ENCODE data around the gene GLTP.
"Not testable (repeated sequence)": the region's sequence is repeated elsewhere in the genome, so short reads cannot be mapped to it uniquely, and the experiment has no call there.

GLTP gene

DNA sequence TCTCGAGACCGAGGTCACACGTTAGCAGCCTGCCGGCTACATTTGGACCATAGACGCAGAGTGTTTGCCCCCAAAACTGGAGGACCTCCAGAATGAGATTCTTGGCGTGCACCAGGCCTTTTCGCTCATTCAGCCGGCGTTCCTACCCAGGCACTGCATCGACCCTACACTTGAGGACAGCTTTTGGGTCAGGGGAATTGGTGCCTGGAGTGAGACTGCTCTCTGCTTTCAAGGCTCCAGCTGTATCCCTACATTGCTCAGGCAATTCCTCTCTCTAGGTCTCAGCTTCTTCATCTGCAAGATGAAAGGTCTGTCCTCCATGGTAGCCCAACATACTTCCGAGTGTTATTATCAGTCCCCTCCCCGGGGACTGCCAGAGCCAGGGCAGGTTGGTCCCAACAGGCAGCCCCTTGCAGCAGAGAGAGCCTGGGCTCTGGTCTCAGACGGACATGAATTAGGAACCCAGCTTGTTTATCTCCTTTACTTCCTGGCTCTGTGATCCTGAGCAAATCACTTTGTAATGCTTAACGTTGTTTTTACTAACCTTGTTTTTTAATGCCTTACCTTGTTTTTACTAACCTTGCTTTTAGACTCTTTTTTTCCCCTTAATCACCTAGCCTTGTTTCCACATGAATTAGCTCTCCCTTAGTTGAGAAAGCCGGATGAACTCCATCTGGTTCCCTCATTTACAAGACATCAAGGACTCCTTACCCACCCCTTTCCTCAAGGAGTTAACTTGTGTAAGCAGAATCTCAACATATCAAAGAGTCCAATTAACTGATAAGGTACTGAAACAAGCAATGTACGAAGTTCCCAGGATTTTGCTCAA lies 20.6 kb upstream of the GLTP start:
- DNase-seq, result no peak

DNA sequence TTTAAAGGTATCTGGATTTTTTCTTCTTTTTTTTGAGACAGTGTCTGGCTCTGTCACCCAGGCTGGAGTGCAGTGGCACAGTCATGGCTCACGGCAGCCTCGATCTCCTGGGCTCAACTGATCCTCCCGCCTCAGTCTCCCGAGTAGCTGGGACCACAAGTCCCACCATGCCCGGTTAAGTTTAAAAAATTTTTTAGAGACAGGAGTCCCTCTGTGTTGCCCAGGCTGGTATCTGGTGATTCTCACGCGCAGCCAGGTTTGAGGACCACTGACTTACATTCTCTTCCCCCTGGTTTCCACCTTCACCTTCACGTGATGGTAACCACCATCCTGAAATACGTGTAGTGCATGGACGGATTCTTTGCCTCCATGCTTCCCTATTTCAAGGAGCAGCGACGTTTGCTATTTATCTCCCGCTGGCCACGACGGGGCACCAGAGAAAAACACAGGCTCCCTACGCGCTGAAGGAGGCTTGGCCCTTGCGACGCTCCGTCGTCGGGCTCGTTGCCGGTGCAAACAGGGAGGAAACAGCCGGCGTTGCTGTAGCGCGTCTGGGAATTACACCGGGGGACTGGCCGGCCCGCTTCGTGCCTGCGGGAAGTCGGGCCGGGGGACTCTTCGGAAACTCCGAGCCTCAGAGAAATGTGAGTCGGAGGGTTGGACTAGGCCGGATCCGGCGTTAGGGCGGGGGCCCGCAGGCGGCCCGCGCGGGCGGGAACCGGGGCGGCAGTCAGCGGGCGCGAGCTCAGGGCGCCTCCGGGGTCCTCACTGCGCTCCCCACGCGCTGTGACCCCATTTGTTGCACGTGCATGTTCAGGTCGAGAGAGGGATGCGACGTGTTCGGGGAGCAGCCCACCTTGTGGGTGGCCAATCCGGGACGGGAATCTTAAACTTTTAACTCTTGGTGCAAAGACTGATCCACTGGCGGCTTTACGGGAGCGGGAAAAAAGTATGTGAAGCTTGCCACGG lies 19.7 kb upstream of the GLTP start, which contains the start of gene TCHP:
Gene TCHP, plus strand, starts transcription at position 492 of the 969 bp plus-strand sequence. CDS start 2,753 bp downstream, outside the sequence.
- DNase-seq, result peak; percentile 69

DNA sequence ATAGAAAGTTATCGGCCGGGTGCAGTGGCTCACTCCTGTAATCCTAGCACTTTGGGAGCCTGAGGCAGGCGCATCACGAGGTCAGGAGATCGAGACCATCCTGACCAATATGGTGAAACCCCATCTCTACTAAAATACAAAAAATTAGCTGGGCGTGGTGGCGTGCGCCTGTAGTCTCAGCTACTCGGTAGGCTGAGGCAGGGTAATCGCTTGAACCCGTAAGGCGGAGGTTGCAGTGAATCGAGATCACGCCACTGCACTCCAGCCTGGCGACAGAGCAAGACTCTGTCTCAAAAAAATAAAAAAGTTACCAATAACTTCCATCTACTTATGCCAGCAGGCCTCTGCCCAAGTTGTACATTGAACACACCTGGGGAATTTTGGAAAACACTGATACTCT lies 19.0 kb upstream of the GLTP start:
- not testable (repeated sequence) for DNase-seq

- DNase-seq, result no peak
Observed at GRCh38 chr12:109897029-109897428, 16.7 kb upstream of the GLTP start.

DNA sequence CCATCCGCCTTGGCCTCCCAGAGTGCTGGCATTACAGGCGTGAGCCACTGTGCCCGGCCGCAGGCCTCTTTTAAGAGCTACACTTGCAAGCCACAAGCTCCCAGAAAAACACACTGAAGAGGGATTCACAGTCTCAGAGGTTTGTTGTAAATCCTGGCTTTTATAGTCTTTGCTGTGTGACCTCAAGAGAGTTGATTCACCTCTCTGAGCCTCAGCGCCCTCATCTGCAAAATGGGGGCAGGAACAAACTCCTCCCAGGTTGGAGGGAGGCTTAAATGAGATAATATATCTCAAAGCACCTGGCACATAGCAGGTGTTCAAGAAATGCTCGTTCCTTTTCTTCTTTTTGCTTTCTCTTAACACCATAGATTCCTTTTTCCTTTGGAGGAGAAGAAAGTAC lies 15.8 kb upstream of the GLTP start:
- DNase-seq, result no peak

- DNase-seq, result no peak
Observed at GRCh38 chr12:109894939-109895338, 14.6 kb upstream of the GLTP start.

- no peak for DNase-seq
Observed at GRCh38 chr12:109893261-109893995, 13.1 kb upstream of the GLTP start.

DNA sequence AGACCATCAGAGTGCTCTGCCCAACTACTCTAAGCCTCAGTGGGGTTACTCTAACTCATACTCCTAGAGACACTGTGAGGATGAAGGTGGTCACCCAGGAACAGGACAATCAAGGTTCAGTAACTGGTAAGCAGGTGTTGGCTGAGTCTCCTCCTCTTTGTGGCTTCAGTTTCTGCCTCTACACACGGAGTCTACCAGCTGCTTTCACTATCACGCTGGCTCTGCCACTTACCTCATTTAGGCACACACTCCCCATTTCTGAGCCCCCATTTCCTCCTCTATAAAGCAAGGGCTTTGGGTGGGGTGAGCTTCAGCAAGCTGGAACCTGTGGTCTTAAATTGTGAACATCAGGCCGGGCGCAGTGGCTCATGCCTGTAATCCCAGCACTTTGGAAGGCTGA lies 12.4 kb upstream of the GLTP start:
- DNase-seq, result no peak

- no peak for DNase-seq
Observed at GRCh38 chr12:109892165-109892715, 11.9 kb upstream of the GLTP start.

DNA sequence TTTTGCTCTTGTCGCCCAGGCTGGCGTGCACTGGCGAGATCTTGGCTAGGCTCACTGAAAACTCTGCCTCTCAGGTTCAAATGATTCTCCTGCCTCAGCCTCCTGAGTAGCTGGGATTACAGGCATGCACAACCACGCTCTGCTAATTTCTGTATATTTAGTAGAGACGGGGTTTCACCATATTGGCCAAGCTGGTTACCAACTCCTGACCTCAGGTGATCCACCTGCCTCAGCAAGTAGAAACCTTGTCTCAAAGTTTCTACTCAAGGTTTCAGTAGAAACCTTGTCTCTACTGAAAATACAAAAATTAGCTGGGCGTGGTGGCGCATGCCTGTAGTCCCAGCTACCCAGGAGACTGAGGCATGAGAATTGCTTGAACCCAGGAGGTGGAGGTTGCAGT lies 11.4 kb upstream of the GLTP start:
- not testable (repeated sequence) for DNase-seq

DNA sequence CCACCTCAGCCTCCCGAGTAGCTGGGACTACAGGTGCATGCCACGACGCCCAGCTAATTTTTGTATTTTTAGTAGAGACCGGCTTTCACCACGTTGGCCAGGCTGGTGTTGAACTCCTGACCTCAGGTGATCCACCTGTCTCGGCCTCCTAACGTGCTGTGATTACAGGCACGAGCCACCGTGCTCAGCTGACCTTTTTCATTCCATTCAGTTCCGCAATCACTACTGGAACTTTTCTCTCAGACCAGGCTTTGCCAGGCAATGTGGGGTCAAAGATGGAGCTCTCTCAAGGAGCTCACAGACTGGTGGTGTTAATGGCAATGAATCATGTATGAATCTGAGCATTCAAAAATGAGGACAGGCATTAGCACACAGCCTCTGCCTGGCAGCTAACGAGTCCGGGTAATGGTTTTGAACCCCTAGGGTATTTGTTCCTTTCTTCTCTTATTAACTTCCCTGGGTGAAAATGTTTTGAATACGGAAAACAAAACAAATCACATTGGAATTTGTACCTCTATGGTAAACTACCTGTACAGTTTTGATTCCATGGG lies 10.4 kb upstream of the GLTP start:
- no peak for DNase-seq

DNA sequence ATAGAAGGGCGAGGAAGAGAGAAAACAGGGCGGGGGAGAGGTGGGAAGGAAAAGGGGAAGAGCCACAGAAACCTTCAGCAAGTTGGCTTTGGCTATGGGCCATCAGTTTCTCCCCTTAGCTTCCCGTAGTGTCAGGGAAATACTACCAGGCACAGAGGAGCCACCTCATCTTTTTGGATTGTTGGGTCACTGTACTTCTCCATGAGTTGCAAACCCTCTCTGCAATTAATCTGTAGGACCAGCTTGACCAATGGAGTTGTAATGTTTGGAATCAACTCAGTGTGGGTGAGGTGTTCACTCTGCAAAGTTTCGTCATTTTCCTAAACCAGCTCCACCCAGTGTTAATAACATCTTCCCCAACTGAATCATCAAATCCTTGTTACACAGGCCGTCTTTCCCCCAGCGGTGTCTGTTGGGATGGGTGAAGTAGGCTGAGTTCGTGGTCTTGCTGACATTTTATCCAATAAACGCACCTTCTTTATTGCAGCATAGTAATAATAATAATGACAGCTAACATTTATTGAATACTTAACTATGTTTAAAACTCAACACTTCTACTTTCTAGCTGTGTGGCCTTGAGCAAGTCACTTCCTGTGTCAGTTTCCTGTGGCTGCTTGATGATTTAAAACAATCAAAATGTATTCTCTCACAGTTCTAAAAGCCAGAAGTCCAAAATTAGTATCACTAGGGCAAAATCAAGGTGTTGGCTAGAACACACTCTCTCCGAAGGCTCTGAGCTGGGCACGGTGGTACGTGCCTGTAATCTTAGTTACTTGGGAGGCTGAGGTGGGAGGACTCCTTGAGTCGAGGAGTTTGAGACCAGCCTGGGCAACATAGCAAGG lies 8.1 kb upstream of the GLTP start:
- DNase-seq, result no peak

DNA sequence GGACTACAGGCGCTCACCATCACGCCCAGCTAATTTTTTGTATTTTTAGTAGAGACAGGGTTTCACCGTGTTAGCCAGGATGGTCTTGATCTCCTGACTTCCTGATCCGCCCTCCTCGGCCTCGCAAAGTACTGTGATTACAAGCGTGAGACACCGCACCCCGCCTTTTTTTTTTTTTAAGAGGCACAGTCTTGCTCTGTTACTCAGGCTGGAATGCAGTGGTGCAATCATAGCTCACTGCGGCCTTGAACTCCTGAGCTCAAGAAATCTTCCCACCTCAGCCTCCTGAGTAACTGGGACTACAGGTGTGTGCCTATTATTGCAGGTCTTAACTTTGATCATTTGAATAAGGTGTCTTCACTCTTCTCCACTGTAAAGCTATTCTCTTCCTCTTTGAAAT lies 5.3 kb upstream of the GLTP start:
- DNase-seq, result no peak

DNA sequence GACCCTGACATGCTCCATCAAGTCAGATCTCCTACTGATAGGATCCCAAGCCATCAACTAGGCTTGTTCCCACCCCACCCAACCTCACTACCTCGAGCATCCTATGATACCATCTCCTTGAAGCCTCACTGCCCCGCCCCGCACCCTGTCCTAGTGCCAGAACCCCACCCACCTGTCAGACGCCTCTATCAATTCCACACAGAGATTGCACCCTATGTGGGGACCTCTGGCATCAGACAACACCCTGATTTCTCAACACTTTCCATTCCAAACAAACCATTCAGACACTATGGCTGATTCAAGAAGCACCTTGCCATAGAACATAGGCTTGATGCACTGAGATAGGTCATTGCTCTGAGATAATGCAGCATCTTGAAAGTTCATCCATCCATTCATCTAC lies 3.1 kb upstream of the GLTP start:
- no peak for DNase-seq

- DNase-seq, result no peak
Observed at GRCh38 chr12:109881752-109882151, 1.4 kb upstream of the GLTP start.

DNA sequence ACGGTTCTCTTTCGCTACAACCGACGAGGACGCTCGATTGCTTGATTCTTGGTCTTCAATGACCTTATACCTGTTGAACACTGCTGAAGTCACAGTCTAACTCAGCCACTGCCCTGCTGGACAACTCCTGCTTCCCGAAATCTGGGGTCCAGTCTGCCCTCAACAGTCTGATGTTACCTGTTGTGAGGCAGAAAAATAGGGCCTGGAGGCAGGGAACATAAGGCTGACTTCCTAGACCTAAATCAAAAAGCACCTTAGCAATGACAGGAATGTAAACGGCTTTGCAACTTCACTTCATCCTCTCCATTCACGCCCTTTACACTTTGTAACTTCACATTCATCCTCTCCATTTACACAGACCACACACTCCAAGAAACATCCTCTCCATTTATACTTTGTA lies 597 bp upstream of the GLTP start:
- no peak for DNase-seq

DNA sequence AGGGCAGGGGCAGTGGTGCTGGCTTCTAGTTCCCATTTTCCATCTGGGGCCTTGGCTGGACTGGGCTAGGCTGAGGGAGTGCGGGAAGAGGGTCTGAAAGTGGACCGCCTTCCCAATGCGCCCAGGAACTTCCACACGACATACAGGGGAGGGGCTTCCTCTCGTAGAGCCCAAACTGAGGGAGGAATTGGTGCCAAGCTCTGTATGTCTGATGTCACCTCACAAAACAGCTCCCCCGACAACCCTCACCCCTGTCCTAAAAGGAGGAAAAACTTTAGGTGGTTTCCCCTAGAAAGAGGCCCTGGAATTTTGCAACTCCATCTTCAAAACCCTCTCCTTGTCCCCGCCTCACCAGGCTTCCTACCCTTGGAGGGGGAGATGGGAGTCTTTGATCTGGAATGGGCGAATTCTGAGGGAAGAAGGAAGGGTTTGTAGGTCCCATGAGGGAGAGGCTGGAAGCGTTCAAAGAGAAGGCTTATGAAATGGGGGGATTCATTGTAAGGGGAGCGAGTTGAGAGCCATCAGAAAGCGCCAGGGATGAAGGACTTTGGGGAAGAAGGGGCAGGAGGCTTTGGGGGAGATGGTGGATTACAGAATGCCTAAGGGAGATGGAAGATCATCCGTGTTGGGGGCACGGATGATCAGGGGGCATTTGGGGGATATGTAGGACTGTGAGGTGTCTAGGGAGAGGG lies 844 bp downstream of the GLTP start:
- no peak for DNase-seq

DNA sequence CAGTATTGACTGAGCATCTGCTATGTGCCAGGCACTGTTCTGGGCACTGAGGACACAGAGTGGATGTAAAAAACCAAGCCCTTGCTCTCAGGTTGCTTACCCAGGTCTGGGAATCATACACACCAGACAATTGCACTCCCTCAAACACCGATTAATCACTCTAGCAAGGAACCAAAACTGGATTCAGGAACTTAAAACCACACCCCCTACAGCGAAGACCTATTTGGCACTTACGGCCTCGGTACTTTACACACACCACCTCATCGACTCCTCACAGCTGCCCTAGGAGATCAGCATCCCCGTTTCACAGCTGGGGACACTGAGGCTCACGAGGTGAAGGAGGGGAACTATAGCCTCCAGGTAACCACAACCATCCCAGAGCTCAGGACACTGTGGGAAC lies 1.6 kb downstream of the GLTP start:
- DNase-seq, result no peak

- no peak for DNase-seq
Observed at GRCh38 chr12:109878247-109878625, 2.1 kb downstream of the GLTP start.

DNA sequence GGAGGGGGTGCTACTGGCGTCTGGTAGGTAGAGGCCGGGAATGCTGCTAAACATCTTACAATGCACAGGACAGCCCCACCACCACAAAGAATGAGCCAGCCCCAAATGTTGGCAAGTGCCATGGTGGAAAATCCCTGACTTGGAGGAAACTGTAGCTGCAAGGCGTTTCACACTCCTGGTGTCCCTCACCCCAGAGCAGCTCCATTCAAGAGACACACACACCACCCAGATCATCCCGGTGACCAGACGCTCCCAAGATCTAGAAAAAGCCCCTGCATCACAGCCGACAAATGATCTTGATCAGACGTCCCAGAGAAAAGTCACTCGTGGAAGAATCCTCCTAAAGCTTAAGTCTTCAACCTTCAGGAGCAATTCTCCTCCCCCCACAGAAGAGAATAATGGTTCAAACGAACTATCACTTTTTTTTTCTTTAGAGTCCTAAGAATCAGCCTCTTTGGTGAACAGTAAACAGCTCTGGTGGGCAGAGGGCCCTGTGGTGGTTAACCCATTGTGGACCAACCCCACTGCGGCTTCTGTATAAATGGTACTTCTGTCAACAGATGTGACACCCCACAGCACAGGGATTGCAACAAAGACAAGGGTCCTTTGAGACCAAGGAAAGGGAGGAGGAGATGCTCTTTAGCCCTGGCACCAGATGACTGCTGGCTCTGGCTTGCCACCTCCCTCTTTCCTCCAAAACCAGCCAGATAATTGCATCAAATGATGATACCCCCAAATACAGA lies 2.7 kb downstream of the GLTP start:
- no peak for DNase-seq

Data from stimulated activated CD4-positive, alpha-beta T cell treated with anti-CD3 and anti-CD28 coated beads, Interleukin-12 subunit alpha, Interleukin-12 subunit beta, amount 100 ng/mL, for 4 hours (primary cell).